HK-2 (cell line): Measurements from ENCODE around the gene PALLD.

Experiments
- DNase-seq: peaks from one replicate; pipeline ENCODE4 v3.0.0-alpha.2; 2018; ENCODE audit not compliant: unreplicated experiment

The PALLD gene

GRCh38 chr4:168560184-168561180 lies 63.6 kb downstream of the PALLD start:
- DNase-seq = no peak

- DNase-seq = no peak
Observed at GRCh38 chr4:168562041-168562571, 65.3 kb downstream of the PALLD start.

GRCh38 chr4:168564023-168564422 lies 67.2 kb downstream of the PALLD start:
- no peak for DNase-seq

DNA sequence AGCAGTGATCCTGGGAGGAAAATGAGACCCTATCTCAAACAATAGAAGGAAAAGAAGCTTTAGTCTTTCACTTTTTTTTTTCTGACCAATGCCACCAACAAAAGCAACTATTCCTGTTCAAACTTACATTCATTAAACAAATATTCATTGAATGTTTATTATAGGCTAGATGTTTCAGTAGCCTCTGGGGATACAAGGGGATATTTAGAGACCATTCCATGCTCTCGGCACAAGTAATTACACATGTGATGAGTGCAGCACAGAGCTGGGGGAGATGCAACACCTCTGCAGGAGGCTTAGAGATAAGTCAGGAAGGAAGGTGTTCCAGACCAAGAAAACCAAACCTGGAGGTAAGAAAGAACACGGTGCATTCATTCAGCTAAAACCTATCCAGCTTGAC lies 68.3 kb downstream of the PALLD start:
- no peak for DNase-seq

GRCh38 chr4:168566726-168567125 lies 69.9 kb downstream of the PALLD start:
- no peak for DNase-seq

DNA sequence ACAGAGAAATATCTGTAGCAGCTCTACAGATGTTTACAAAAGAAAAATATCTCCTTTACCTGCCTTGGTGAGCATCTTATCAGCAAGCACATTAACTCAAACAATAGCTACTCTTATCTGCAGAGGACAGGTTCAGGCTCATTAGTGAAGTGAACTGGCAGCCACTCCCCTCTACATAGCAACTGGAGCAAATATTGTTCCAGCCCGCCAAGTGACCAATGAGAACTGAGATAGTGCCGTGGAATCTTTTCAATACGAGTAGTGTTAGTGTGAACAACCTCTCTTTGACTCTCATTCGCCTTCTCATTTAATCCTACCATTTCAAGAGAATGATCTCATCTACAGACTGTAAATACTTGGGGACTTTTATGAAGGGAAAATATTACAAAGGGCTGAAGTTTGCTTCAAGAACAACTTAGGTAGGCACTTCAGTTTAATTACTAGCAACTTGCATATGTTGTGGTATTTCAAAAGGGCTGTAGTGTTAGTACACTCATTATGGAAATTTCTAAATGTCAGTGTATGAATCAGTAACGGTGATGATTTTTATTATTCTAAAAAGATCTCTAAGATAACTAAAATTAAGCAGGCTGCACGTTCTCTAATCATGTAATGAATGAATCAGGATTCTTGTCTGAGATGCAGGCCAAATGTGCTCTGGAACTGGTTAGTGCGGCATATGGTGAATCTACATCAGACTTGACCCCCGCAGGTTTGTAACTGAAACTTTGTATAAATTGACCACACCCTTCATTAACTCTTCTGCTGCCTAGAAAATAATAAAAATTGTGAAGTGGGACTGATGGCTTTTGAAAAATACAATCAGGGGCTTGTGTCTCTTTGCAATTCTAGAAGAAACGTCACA lies 72.4 kb downstream of the PALLD start:
- DNase-seq = no peak

DNA sequence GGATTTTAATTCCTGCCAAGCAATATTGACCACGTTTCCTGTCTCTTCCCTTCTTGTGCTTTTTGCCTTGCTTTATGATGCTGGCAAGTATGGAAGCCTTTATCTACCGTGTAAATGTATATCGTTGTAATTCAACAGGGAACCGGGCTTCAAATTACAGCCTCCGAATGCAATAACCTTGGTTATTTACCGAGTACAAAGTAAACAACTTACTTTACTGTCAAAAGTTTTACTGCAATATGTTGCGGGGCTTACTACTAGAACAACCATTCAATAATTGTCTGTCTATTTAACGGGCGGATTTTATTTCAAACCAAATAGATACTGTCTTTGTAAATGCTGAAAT lies 73.1 kb downstream of the PALLD start:
- no peak for DNase-seq

DNA sequence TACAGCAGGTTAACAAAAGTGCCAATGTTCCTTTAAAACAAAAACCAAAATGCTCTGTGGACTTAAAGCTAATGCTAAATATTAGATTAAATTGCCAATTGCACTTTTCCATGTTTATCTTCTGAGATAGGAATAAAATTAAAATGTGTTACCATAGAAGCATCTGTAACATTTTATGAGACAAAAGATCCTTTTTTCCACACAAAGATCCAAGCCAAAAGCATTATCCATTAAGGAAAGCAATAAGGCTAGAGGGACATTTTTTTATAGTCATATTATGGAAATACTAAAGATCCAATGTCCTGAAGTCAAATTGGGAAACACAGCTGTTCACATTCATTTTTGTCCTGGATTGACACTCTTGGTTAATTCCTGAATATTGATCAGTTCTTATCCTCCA lies 73.6 kb downstream of the PALLD start:
- no peak for DNase-seq

DNA sequence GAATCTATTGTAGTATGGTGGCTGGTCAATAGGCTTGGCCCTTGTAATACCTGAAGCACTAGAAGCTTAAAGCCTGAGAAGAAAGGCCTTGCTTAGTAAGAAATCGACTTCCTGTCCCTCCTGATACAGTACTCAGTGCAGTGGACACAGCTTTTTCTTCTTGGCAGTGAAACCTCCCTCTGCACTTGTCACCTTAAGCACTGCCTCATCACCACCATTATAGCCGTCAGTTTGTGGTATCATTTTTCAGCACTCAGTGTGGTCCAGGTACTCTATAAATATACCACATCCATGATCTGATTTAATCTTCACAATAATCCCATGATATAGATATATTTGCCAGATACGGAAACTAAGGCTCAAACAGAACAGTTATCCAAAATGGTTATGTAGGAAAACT lies 75.2 kb downstream of the PALLD start:
- DNase-seq = no peak

DNA sequence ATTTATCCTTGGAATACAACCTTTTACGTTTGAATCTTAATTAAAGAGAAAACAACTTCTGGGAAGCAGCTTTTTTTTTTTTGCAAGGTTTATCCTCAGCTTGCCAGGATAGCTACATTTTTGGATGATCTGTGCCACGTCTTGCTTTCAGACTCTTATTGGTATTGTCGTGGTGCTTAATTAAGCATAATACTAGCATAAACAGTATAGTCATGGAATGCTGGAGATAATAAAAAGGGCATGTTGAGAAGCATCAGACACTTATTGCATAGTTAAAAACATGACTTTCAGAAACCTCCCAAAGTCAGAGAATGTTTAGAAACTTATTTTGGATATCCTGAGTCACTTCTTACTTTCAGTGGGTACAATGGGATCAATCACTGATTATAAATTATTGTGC lies 77.0 kb downstream of the PALLD start:
- DNase-seq = no peak

- DNase-seq = no peak
Observed at GRCh38 chr4:168574581-168575295, 77.9 kb downstream of the PALLD start.

GRCh38 chr4:168575473-168575872 lies 78.6 kb downstream of the PALLD start:
- DNase-seq = no peak

DNA sequence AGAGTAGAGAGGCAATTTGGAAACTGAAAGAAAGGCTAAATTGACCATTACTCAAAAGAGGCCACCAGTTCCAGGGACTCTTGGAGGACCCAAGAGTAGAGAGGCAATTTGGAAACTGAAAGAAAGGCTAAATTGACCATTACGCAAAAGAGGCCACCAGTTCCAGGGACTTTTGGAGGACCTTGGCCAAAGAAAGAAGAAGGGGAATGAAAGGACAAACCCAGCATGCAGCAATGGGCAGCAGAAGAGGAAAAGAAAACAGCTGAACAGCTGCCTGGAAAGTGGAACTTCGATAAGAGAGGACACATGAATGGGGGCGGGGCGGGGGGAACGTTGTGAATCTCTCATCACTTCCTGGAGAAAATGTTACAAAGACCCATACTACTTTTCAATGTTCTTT lies 80.8 kb downstream of the PALLD start:
- DNase-seq = no peak

GRCh38 chr4:168580228-168580627 lies 83.4 kb downstream of the PALLD start:
- no peak for DNase-seq

GRCh38 chr4:168584321-168584771 lies 87.5 kb downstream of the PALLD start:
- DNase-seq = no peak

GRCh38 chr4:168585168-168586091 lies 88.6 kb downstream of the PALLD start:
- peak; percentile 65 for DNase-seq

GRCh38 chr4:168586926-168587325 lies 90.1 kb downstream of the PALLD start:
- DNase-seq = no peak

DNA sequence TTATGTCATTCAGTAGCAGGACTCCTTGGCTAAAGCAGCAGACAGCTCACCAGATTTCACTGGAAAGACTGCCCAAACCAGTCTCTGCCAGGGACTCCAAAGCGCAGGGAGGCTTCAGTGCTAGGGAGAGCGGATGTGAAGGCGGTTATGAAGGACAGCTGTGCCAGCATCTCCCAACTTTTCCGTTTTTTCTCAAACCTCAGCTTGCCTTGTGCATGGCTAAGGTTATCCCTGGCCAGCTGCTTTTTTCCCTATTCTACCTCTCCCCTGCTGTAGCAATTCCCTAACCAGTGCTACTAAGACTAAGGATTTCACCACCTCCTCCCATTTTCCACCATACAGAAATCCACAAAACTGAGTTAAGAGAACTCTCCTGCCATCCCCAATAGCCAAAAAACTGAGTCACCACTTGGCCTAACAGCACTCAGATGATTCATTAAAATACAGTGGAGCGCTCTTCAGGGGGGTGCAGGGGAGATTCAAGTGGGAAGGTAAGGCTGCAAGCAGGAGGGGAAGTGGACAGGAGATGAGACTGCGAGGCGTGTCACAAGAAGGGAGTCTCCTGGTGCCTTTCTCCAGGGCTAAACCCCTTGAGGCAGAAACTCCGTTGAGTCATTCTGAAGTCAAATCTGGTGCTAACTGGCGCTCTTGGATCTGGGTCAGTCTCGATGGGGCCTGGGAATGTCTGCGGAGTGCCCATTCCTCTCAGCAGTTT lies 90.7 kb downstream of the PALLD start:
- peak; percentile 80 for DNase-seq

DNA sequence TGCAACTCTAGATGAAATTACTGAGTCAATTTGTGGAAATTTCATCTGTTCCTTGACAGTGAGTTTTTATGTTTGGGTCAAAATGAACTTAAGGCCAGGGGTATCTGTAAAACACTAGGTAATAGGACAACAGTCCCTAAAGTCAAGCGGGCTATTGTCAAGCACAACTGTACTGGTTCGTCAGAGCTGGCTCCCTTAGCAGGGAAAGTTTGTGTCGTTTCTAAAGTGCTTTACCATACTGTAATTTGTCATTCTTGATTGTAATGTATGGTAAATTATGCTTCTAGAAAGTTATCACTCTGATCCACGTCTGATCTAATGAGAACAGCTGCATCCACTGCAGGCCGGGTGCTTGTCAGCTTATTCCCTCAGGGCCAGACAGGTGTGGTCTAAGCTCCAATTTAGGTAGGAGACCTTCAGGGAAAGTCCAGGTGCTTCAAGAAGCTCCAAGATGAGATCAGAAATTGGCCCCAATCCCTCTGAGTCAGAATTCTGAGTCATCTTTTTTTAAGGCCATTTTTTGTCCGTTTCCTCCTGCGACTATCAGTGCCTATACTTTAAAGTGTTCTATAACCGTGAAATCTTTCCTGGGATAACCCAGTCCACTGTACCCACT lies 92.2 kb downstream of the PALLD start:
- DNase-seq = peak; percentile 27

GRCh38 chr4:168592676-168593075 lies 95.8 kb downstream of the PALLD start:
- DNase-seq = no peak
